Gastroesophageal sphincter (tissue), 3 donors: Measurements from ENCODE around the gene MYO1B.

Source experiments
- POLR2A ChIP-seq, 2 donors: fragments of 450-650 bp; IDR thresholded peaks; one replicate each; pipeline ENCODE4 v1.6.1; 2017; ENCODE audit warnings: antibody characterized with exemption in 2 of 2, mild to moderate bottlenecking in 2 of 2, moderate library complexity in 1 of 2
- POLR2AphosphoS5 ChIP-seq: sonication (generic); formaldehyde crosslinking; IDR thresholded peaks from one replicate; pipeline ENCODE4 v1.6.1; 2017; ENCODE audit warnings: antibody characterized with exemption
- TF ChIP-seq, protein P1 (sequence below), 4 experiments: fragments of 200-600 bp in 2 of 4; fragments of 450-650 bp in 2 of 4; sonication (generic) in 1 of 4; IDR thresholded peaks; one replicate each; pipeline ENCODE4 v1.5.1; 2017 to 2019; ENCODE audit warnings: antibody characterized with exemption in 4 of 4, mild to moderate bottlenecking in 2 of 4, moderate library complexity in 2 of 4

DNA sequence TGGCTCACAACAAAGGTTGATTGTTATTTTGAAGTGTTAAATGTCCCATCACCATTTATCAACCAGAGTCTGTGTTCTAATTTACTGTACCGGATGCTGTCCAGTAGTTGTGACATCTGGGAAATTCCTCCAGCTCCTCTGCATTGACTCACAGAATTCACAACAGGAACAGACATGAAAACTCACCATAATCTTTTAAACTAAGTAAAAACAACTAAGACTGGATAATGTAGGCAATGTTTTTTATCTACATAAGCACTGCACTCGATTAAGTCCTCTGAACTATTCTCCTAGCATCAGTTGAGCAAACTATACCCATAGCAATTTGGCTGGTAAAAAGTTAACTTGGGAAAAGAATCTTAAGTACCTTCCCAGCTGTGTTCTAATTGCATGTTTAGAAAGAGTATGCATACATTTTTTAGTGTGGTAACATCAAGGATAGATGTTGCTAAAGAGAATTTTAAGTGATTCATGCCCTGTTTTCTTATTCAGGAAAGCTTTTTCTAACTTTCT is 42.9 kb upstream of the MYO1B start:
- TF ChIP-seq POLR2AphosphoS5, result no peak
- TF ChIP-seq, protein P1, sequence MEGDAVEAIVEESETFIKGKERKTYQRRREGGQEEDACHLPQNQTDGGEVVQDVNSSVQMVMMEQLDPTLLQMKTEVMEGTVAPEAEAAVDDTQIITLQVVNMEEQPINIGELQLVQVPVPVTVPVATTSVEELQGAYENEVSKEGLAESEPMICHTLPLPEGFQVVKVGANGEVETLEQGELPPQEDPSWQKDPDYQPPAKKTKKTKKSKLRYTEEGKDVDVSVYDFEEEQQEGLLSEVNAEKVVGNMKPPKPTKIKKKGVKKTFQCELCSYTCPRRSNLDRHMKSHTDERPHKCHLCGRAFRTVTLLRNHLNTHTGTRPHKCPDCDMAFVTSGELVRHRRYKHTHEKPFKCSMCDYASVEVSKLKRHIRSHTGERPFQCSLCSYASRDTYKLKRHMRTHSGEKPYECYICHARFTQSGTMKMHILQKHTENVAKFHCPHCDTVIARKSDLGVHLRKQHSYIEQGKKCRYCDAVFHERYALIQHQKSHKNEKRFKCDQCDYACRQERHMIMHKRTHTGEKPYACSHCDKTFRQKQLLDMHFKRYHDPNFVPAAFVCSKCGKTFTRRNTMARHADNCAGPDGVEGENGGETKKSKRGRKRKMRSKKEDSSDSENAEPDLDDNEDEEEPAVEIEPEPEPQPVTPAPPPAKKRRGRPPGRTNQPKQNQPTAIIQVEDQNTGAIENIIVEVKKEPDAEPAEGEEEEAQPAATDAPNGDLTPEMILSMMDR (IDR thresholded peaks at IDR 0.05), result no peak
- no peak for TF ChIP-seq POLR2A (IDR thresholded peaks at IDR 0.05)
